ENCODE results near the gene MRPL24.

The MRPL24 gene

DNA sequence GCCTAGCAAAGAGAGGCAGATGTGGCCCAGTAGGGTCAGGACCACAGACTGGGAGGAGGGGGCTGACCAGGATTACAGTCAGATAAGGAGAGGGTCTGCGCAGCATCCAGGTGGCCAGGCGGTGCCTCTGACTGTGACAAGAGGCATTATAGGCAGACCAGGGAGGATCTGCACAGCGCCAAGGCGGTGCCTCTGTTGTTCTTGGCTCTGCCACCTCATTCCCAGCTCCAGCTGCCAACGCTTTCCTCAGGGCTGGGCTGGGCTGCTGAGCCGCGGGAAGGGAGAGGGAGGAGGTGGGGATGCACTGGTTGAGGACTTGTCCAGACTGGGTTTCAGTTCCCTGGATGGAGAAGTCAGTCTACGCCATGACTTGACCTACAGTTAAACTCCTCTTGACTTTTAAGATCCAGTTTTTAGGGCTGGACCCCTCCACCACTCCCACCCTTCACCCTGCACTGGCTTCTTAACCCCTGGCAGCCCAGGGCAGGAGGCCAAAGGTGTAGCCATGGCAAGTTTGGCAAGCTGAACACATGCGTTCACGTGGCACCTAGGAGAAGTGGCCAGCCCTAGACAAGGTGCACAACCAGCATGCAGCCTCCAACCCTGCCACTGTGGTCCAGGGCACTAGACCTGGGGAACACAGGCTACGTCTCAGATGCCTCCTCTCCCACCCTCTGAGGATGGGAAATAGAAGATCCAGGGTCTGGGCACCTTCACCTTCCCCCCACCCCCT, 31.0 kb downstream of the MRPL24 start:
- peak in 1 of 4 experiments; percentile 12 for DNase-seq

DNA sequence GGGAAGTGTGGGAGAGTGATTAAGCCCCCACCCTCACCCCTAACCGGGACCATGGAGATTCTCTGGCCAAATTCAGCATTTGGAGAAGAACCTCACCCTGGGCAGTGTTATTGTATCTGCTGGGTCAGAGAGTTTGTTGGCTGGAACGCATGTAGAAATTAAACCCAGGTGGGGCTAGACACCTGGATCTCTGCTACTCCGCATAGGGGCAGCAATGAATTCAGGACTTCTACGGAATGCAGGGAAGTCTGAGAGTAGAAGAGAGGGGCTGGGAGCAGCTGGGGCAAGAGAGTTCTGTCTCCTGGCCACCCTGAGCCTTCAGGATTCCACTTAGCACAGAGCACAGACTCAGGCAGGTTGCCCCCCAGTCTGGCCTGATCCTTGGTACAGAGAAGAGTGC, 31.9 kb downstream of the MRPL24 start:
- DNase-seq: no peak

DNA sequence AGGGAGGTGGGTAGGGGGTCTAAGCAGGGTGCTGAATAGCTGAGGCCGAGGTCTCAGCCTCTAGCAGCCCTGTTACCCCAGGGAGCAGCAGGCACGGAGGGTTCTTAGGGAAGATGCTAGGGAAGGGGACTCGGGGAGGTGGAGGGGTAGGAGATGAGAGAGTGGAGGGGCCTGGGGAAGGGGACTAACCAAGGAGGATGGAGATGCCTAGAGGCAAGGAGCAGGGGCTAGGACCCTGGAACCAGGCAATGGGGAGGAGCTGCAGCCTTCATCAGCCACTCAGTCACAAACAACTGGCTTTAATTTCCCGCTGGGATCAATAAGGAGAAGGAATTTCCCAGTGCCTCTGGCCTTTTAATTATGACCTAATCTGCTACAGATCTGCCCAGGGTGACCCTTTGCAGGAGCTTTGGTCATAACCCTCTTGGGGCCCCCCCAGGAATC, 32.6 kb downstream of the MRPL24 start:
- no peak for DNase-seq

DNA sequence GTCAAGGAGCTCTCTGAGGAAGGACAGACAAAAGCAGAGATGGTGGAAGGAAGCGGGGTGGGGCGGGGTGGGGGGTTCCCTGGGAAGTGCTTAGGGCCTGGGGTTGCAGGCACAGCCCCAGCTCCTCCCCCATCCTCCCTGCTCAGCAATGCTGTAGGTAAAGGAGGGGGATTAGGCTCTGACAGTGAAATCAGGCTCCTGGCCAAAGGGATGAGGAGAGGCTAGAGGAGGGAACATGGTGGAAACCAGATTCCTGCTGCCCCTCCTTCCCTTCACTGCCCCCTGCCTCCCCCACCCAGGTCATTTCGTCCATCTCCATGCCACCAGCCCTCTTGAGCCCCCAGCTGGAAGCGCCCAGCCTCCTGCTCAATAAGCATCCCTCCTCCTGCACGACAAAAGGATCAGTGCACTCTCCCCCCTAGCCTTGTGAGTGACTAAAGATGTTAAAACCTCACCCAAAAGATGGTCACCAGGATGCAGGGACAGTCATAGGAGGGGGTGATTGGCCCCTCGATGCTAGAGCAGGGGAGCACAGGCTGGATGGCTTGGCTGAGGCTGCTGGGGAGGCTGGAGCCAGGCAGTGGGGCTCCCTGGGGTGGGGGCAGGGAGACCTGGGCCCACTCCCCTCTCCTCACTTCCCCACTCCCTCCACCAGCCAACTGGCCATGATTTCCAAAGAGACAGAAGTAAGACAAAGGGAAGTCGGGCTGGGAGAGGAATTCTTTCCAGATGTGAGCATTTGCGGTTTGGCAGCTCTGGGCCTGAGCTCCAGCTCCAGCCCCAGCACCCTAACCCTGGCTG, 33.3 kb downstream of the MRPL24 start:
- no peak for DNase-seq

DNA sequence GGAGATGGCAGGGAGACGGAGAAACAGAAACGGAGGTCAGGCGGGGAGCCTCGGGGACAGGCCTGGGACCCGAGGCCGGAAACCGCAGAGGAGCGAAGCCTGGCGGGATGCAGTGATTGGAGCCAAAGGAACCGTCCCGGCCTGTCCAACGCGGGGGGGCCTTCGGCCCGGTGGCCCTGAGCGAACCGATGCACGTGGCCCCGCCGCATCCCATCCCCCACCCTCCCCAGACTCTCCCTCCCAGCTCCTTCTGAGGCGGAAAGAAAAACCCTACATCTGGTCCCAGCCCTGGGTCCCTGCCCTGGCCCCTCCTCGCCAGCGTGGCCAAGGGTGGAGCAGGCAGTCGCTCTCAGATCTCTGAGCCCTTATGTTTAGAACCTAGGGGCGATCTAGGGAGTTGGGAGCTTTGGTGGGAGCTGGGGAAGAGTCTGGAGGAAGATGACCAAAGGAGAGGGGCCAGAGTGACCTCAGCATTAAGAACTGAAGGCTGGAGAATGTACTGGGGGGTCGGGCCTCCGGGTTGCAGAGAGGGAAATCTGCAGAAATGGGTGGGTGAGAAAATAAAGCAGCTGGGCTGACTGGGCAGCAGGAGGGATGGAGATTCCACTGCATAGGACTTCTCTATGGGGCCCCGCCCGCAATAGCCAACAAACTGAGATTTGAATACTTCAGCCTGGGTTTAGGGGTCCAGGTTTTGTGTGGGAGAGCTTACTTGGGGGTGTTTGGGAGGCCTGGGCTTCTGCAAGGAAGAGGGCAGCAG, 34.1 kb downstream of the MRPL24 start:
- peak in 1 of 4 experiments; percentile 22 for DNase-seq

DNA sequence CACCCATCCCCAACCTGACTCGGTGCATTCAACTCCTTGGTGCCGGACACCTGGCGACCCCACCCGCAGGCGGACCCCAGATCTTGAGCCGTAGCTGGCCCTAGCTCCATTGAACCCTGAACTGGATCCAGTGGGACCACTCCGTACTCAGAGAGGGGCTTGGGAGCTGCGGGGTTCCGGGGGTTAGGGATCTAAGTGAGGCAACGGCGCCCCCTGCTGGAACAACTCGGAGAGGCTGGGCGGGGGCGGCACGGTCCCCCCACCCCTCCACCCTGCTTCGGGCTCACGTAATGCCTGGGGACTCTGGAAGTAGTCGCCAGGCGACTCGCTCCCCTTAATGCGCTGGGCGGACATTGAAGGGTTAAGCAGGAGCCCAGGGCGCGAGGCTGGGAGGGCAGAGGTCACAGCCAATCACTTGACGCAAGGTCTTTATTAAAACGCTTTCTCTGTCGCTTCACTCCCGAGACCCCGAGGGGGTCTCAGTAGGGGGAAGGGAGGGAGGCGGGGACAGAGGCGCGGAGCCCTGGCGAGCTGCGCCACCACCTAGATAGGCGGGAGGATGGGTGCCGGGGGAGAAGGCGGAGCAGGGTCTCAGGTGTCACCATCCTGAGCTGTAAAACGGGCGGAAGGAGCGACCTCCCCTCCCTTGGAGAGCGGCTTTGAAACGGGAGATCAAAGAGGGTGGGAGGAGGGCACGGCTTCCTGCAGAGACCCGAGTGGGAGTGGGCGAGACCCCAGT, 34.8 kb downstream of the MRPL24 start:
- peak; percentile 70 to 87 (median 79) for DNase-seq

DNA sequence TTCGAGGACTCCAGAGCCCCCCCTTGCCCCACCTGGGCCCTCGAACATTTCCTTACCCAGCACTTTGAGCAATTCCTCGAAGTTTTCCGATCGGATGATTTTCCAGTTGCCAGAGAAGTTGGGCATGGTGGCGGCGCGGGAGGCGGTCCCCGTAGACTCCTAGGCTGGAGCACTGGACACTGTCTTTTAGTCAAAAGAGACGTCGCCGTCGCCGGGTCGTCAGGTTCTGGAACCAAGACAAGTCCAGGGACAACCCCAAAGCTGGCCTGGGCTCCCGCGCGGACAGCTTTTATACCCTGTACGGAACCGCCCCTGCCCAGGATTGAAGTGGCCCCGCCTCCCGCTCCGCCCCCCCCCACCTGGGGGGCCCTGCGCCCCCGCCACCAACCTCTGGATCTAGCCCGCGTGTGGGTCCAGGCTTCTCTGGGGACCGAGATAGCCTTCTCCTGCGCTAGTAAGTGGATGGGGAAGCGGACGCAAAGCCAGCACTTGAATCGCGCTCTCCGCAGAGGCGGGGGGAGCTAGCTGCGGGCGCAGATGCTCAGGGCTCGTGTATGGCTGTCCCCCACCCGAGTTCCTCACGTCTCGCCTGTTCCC, 35.5 kb downstream of the MRPL24 start, which contains the start of gene CRABP2:
Gene CRABP2 (minus strand): TSS at position 263 of the 597 bp plus-strand sequence. CDS start 137 bp downstream, at position 126.
- DNase-seq: peak; percentile 63 to 77 (median 72)

DNA sequence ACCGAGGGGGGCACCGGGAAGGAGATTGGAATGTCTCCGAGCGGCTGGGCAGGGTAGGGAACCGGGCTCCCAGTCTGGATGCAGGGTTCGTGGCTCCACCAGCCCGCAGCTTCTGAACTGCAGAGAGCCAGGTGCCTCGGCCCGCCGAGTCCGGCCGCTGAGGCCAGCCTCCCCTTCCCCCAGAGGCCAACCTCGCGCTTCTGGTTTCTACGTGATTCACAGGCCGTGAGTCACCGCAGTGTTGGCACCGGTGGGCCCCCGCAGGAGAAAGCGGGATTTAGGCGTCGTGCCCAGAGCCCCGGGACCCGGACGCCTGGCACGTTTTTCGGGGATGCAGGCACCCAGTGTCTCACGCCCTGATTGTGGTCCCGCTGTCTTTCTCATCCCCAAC, 36.0 kb downstream of the MRPL24 start:
- DNase-seq: peak; percentile 58 to 76 (median 70)

DNA sequence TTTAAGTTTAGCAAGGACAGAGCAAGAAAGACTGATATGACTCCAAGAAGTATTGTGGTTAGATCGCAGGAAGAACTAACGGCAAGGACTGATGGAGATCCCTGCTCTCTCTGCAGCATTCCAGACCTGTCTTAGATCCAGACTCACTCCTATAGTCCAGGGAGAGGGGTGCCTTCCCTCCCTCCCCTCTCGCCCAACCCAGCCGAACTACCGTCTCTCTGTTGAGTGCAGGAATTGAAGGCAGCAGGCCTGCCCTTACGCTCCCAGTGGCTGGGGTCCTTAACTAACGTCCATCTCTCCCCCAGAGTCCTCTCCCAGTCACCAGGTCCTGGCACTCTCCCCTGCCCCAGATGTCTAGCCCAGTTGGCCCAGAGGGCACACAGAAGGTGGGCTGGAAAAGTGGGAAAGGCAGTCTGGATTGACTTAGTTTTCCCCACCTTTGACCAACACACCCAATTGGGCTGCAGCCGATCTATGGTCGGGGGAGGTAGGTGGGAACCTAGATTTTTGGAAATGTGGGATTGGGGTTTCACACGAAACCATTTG, 36.6 kb downstream of the MRPL24 start:
- DNase-seq: no peak

DNA sequence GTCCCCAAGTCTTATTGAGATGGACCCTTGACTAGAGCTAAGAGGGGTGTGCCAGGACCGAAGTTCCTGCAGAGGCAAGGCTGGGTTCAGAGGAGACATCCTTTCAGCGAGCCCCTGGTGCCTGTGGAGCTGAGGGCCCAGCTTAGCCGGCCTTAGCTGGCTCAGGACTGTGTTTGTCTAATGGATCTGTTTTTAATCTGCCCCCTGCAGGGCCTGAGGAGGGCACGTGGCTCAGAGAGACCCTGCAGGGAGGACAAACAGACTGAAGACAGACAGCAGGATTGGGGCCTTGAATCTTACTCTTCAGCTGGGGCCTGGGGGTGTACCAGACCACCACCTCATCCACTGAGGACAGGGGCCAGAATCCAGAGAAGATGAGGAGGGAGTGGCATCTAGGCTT, 37.1 kb downstream of the MRPL24 start:
- DNase-seq: peak in 1 of 4 experiments; percentile 22

DNA sequence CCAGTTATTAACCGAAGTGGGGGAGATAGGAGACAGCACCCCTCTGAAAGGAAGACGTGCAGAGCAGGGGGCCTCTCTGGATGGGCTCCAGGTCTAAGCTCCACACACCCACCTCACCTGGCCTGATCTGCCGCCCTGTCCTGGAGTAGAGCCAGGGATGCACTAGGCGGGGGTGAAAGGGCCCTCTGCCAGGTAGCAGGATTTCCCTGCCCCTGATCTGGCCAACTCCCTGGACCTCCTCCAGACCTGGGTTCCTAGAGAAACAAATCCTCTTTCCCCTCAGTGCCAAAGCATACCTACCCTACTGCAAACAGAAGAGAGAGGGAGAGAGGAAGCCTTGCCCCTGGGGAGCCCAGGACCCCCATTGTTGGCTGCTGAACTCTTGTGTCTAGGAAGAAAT, 37.6 kb downstream of the MRPL24 start:
- no peak for DNase-seq

DNA sequence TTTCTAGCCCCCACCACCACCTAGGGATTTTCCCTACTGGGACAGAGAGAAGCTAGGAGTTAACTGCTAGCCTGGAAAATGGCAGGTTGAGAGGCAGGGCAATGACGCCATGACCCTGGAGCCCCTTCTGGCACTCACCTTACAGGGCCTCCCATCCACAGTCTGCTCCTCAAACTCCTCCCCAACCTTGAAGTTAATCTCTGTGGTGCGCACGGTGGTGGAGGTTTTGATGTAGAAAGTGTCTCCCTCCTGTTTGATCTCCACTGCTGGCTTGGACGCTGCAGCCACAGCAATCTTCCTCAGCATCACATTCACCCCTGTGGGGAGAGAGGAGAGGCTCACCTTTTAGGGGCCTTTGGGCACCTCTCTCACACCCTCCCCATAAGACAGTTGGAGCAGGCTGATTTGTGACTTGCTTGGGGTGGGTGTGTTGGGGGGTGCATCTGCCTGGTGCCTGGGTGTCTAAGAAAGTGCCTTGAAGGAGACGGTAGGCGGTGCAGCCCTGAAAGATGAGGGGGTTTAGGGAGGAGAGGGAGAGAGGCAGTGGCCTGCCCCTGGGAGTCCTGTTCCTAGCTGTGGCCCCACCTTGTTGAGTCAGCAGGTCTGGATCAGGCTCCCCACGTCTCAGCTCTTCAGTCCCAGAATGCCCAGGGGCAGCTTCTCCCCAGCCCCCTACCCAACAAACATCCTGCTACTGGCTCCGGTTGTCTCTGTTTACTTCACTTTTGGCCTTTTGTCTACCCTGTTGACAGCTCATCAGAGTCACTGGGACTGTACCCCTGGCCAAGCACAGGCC, 40.0 kb downstream of the MRPL24 start:
- DNase-seq: no peak

DNA sequence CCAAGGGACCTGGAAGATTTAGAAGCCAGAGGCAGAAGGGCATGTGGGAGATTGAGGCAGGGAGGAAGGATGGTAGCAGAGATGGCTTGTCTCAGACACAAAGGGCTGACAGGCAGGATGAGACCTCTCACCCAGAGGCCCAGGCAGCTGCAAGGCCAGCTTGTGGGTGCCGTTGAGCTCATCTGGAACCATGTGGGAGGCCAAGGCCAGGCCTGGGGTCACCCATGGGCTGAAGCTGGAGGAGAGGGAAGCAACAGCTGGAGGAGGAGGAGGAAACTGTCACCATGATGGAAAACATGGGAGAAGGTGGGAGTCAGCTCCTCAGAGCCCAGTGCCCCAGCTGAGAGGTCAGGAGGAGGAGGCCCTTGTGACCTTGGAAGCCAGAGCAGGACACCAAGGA, 41.9 kb downstream of the MRPL24 start:
- DNase-seq: peak; percentile 78 to 90 (median 86)

DNA sequence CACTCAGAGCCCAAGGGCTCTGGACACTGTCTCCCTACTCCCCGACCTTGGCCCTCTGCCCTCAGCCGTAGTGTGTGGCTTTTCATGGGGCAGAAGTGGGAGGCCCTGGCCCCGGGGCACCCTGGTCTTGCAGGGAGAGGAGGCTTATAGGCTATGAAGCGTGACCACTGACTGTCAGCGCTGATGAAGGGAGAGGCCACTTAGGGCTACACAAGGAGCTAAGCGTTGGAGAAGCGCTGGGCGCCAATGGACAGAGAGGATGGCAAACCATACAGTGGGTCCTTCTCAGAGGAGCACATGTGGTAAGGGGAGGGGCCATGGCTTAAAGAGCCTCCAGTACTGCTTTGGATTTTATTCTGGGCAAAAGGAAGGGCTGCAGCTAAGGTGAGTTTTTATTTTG, 43.4 kb downstream of the MRPL24 start:
- no peak for DNase-seq

DNA sequence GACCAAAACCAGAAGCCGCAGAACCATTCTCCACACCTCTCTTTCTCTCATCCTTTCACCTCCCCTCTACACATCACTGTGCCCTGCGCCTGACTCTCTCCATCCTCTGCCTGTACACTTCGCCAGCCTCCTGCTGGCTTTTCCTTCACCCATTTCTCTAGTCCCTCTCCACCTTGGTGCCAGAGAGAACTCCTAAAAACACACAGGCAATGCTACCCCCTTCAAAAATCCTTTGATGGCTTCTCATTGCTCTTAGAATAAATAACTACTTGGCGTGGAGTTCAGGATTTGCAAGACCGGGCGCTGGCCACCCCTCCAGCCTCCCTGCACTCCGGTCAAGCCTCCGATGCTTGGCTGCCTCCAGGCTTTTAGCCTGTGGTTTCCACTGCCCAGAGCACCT, 44.1 kb downstream of the MRPL24 start:
- DNase-seq: no peak

DNA sequence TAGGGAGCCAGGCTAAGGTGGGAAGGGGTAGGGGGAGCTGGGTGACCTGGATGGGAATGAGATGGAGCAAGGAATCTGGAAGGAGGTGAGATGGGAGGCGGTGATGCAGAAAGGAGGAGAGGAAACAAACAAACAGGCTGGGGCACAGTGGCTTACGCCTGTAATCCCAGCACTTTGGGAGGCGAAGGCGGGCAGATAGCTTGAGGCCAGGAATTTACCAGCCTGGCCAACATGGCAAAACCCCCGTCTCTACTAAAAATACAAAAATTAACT, 46.3 kb downstream of the MRPL24 start:
- no peak for DNase-seq

DNA sequence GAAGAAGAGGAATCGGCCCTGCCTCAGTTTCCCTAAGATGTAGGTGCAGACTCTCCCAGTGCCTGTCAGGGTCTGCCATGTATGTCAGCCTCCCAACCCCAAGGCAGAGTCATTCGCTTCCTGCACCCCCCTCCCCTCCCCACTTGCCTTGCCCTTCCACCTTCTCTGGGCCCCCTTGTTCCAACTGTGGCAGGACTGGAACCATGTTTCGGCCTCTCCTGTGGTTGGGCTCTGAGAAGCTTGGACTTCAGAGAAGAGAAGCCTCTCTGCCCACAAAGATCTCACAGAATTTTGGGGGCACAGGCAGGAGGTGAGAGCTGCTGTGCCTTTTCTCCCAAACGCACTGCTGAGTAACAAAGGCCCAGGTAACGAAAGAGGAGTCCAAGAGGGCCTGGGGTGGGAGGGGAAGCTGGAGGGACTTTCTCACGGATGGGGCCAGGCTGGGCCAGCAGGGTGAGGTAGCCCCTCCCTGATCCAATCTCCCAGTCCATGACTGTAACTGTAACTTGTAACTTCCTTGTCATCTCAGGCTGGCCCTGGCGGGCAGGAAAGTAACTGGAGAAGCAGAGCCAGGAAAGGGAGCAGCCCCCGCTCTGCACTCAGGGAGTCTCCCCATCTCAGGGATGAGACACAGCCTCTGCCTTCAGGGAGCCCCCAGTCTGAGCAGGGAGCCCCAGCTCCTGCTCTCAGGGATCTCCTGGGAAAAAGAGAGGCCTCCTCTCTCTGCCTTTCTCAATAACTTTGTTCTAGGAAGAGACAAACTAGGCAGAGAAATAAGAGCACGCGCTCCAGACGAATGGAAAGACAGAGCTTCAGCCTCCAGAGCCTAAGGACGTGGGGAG, 46.8 kb downstream of the MRPL24 start:
- DNase-seq: peak; percentile 33 to 47 (median 42)

DNA sequence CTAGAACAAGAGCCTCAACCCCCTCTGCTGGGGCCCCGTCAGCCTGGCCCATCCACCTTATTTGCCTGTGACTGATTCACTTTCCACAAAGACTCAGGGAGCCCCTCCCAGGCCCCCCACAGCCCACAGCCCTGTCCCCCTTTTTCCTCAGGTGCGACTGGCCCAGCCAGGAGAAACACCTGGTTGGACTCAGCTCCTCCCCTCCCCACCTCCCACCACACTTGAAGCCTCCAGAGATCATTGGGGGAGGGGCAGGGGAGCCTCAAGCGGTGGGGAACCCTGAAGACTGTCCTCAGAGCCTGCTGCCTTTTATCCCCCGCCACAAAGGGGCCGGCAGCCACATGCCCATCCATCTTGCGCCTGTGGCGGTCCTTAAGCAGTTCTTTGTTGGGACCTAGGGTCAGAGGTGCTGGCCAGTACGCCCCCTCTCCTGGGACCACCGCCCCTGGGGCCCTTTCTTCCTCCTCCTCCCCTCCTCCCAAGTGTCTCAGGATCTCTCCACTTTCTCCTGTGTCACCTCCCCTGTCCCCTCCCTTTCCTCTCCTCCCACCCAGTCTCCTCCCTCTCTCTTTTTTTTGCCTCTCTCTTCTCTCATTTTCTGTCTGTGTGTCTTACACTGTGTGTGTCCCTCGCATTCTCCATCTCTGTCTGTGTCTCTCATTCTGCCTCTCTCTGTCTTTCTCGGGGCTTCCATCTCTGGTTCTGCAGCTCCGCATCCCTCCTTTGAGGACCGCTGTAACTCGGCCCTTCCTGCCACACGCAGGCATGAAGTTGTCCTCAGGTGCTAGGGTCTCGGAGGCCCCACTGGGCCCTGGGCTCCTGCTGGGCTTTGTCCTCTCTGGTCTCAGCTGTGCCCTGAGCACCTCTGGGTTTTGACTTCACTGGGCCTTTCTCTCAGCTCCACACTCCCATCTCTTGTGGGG, 47.7 kb downstream of the MRPL24 start:
- DNase-seq: no peak

DNA sequence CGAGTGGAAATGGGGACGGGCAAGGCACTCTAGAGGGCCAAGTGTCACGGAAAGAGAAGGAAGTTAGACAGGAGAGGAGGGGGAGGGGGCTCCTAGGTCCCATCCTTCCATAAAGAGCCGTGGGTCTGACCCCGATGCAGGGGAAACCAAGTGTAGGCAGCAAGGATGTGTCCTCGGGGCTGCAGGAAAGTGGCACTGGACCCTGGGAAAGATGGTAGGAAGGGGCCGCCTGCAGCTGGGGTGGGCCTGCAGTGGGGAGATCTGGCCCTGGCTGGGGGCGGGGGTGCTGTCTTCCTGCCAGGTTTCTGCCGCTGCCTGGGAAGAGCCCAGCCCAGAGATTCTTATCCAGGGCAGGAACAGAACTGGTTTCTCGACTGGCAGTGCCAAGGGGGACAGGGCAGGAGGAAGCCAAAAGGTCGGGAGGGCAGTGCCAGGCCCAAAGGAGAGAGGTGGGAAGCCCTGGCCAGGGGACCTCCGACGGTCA, 48.4 kb downstream of the MRPL24 start:
- DNase-seq: no peak
